ENCODE results near the gene STIM1. TPM values are rescaled to one million over a fixed set of nuclear protein-coding genes. Genes with fewer than 3 reads are reported as not detected.

STIM1 gene
- total and polyA plus RNA-seq, 10 of the 15 experiments (the other 5 are each of a cell fraction or from before 2014, with no cell fraction given): 8.6 to 57.7 (median 29.3) TPM

DNA sequence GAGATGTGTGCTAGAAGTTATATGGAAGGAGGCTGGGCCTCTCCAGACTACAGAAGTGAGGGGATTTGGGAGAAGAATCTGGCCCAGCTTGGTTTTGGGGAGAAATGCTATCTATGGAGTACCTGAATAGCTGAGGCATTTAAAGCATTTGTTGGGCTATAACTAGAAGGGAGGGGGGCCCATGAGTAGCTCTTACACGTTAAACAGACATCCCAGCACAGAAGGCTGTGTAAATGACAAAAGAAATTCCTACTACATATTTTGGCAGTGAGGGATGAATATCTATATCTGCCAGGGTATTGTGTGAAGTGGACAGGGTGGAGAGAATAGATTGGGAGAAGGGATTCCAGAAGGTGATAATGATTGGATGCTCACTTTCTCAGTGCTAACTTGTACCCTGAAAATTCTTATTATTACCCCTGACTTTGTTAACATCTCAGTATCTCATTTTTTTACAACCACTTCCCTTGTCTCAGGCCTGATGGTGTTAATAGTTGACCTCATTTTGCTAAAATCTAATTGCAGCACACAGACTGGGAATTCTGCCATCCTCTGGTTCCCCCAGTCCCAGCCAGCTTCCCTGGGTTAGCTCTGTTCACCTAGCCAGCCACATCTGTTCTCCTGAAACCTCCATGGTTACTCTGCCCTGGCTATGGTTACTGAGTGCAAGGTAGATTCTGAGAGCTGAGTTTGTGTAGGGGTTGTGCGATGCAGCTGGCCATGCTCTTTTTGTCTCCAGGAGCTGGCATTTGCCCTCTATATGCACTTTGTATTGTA lies 210.3 kb downstream of the STIM1 start:
- H3K27ac ChIP-seq (ENCODE audit: control insufficient read depth, insufficient read depth): no peak overlapping the region
- H3K9me3 ChIP-seq (replicated peaks; ENCODE audit: control insufficient read depth, insufficient read depth, low read length): no peaks in the 10 kb centered on the region
- H3K36me3 ChIP-seq (ENCODE audit: control insufficient read depth in 2 of 2, insufficient read depth in 2 of 2, low read length in 1 of 2): peaks cover 4 to 6% of the 10 kb centered on the region in 2 experiments; a peak in 2 of 4 replicates
- H3K9ac ChIP-seq (ENCODE audit: control insufficient read depth, insufficient read depth, low read length): no peak overlapping the region
- CTCF ChIA-PET: interaction anchor here (0.6 to 13.4 kb wide), 6 partner anchors 43 to 217 kb away, joined by 3 to 979 read pairs (median 4); partner anchors contain the start of genes RHOG and STIM1
- H2AFZ ChIP-seq (ENCODE audit: control insufficient read depth, low read depth, low read length): no peak overlapping the region
- FAIRE-seq (no peak), DNase-seq (ENCODE audit: low read depth, low spot score) (no peak), ATAC-seq (no peak)
- SMC1A ChIA-PET (ENCODE audit: uncharacterized antibody, unreplicated experiment): interaction anchor here (0.7 to 21.1 kb wide), 12 partner anchors 10 to 331 kb away, joined by 3 to 805 read pairs (median 4); partner anchors contain the start of genes RHOG and STIM1
- H3K4me3 ChIP-seq: no peak overlapping the region
- no peaks in the 10 kb centered on the region for H3K27me3 ChIP-seq (replicated peaks in 1 of 2; ENCODE audit: control insufficient read depth in 2 of 2, insufficient read depth in 2 of 2, low read length in 1 of 2)
- in situ Hi-C loops (cut with MboI) (loop anchor here (5.0 kb wide), 1 partner anchor 218 kb away; no protein-coding TSS in a partner anchor), intact Hi-C loops (cut with micrococcal nuclease; ENCODE audit: unreplicated experiment) (no loop called here)
- no peaks in the 10 kb centered on the region for H3K79me2 ChIP-seq (ENCODE audit: control insufficient read depth, insufficient read depth, low read length)
- TF ChIP-seq PAX8 (IDR thresholded peaks at IDR 0.05): no peak
- TF ChIP-seq TBL1XR1 (IDR thresholded peaks at IDR 0.05; ENCODE audit: low read depth, low read length): no peak
- TF ChIP-seq, protein P1, sequence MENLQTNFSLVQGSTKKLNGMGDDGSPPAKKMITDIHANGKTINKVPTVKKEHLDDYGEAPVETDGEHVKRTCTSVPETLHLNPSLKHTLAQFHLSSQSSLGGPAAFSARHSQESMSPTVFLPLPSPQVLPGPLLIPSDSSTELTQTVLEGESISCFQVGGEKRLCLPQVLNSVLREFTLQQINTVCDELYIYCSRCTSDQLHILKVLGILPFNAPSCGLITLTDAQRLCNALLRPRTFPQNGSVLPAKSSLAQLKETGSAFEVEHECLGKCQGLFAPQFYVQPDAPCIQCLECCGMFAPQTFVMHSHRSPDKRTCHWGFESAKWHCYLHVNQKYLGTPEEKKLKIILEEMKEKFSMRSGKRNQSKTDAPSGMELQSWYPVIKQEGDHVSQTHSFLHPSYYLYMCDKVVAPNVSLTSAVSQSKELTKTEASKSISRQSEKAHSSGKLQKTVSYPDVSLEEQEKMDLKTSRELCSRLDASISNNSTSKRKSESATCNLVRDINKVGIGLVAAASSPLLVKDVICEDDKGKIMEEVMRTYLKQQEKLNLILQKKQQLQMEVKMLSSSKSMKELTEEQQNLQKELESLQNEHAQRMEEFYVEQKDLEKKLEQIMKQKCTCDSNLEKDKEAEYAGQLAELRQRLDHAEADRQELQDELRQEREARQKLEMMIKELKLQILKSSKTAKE (IDR thresholded peaks at IDR 0.05; ENCODE audit: low read depth, poor library complexity, severe bottlenecking): no peak
- no peak for TF ChIP-seq ZNF24 (IDR thresholded peaks at IDR 0.05)
- no peak for TF ChIP-seq FOXM1 (IDR thresholded peaks at IDR 0.05; ENCODE audit: low read depth, low read length)
- no peak for TF ChIP-seq ASH2L (IDR thresholded peaks at IDR 0.05; ENCODE audit: borderline replicate concordance, low read depth)
- no peak for TF ChIP-seq BCL11A (IDR thresholded peaks at IDR 0.05; ENCODE audit: low read depth, low read length)
- TF ChIP-seq ZBED1 (IDR thresholded peaks at IDR 0.05; ENCODE audit: borderline replicate concordance): no peak
- TF ChIP-seq, protein P2, sequence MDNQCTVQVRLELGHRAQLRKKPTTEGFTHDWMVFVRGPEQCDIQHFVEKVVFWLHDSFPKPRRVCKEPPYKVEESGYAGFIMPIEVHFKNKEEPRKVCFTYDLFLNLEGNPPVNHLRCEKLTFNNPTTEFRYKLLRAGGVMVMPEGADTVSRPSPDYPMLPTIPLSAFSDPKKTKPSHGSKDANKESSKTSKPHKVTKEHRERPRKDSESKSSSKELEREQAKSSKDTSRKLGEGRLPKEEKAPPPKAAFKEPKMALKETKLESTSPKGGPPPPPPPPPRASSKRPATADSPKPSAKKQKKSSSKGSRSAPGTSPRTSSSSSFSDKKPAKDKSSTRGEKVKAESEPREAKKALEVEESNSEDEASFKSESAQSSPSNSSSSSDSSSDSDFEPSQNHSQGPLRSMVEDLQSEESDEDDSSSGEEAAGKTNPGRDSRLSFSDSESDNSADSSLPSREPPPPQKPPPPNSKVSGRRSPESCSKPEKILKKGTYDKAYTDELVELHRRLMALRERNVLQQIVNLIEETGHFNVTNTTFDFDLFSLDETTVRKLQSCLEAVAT (IDR thresholded peaks at IDR 0.05): no peak
- no peak for TF ChIP-seq IRF4 (IDR thresholded peaks at IDR 0.05; ENCODE audit: low read depth, low read length)
- no peak for TF ChIP-seq NRF1 (conservative IDR thresholded peaks at IDR 0.05; ENCODE audit: low read depth, low read length)
- no peak for TF ChIP-seq SPI1 (IDR thresholded peaks at IDR 0.05; ENCODE audit: borderline replicate concordance, insufficient read depth, low read depth, low read length)
- H3K4me1 ChIP-seq (ENCODE audit: control insufficient read depth, insufficient read depth, low read length): peaks cover 6% of the 10 kb centered on the region; the same call in 1 of the 2 replicates
- POLR2A ChIA-PET: interaction anchor here (2.1 kb wide), 1 partner anchor 211 kb away, joined by 8 read pairs; the partner anchor contains the start of gene STIM1
- H3K4me2 ChIP-seq (ENCODE audit: control insufficient read depth, insufficient read depth): no peak overlapping the region
- no TSS peak for BruUV-seq (replicated peaks)
- RAD21 ChIA-PET (ENCODE audit: unreplicated experiment): interaction anchor here (1.2 to 20.6 kb wide), 3 partner anchors 139 to 224 kb away, joined by 4 to 605 read pairs (median 6); partner anchors contain the start of genes RHOG and STIM1
- WGBS (ENCODE audit: insufficient coverage, insufficient replicate concordance, low lambda C conversion rate, missing lambda C conversion rate): 96% methylated on average over 2 of the region's 2 CpGs
- H4K20me1 ChIP-seq (ENCODE audit: control insufficient read depth, insufficient read depth): no peaks in the 10 kb centered on the region

All from GM12878 (cell line).